Measurements from ENCODE around the gene IL16.

Gene IL16

GRCh38 chr15:81258455-81258854 is 61.8 kb downstream of the IL16 start:
- Histone ChIP-seq H3K4me3 (ENCODE audit: low read length) (no peak overlapping the region), H3K4me1 (ENCODE audit: control insufficient read depth, insufficient read depth, low read length) (peaks cover 21% of the 10 kb centered on the region), H3K9ac (ENCODE audit: low read length) (no peak overlapping the region), H3K36me3 (ENCODE audit: control insufficient read depth, insufficient read depth, low read length, severe bottlenecking) (no peaks in the 10 kb centered on the region), H3K9me3 (ENCODE audit: control insufficient read depth, low read length) (no peaks in the 10 kb centered on the region), H3K27me3 (replicated peaks; ENCODE audit: control insufficient read depth, insufficient read depth, low read length) (no peaks in the 10 kb centered on the region)
- no peak for DNase-seq (ENCODE audit: low read depth)

DNA sequence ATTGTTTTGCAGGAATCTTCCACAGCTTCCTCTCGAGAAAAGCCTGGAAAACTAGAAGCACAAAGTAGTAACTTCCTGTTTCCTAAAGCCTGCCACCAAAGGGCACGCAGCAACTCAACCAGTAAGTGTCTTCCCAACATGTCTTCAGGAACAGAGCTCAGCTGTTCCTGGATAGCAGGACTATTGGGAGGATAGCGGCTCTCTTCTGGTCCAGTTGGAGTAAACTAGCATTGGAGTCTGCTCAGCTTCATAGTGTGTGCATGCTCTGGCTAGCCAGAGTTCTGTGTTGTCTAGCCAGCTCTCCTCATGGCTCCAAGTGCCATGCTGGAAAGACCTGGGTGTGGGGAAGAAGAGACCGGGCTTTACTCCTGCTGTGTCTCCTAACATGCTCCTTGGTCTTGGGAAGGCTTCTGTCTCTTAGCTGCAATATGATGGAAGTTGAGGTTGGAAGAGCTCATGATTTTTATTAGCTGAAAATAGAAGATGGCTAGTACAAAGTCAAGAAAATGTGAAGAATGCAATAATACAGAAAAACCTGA is 63.1 kb downstream of the IL16 start:
- H3K27me3 ChIP-seq (replicated peaks; ENCODE audit: control insufficient read depth, insufficient read depth, low read length) = no peaks in the 10 kb centered on the region
- H3K36me3 ChIP-seq (ENCODE audit: control insufficient read depth, insufficient read depth, low read length, severe bottlenecking) = no peaks in the 10 kb centered on the region
- H3K9ac ChIP-seq (ENCODE audit: low read length) = no peak overlapping the region
- no peak for DNase-seq (ENCODE audit: low read depth)
- no peak overlapping the region for H3K4me3 ChIP-seq (ENCODE audit: low read length)
- no peaks in the 10 kb centered on the region for H3K9me3 ChIP-seq (ENCODE audit: control insufficient read depth, low read length)
- H3K4me1 ChIP-seq (ENCODE audit: control insufficient read depth, insufficient read depth, low read length) = peaks cover 15% of the 10 kb centered on the region

DNA sequence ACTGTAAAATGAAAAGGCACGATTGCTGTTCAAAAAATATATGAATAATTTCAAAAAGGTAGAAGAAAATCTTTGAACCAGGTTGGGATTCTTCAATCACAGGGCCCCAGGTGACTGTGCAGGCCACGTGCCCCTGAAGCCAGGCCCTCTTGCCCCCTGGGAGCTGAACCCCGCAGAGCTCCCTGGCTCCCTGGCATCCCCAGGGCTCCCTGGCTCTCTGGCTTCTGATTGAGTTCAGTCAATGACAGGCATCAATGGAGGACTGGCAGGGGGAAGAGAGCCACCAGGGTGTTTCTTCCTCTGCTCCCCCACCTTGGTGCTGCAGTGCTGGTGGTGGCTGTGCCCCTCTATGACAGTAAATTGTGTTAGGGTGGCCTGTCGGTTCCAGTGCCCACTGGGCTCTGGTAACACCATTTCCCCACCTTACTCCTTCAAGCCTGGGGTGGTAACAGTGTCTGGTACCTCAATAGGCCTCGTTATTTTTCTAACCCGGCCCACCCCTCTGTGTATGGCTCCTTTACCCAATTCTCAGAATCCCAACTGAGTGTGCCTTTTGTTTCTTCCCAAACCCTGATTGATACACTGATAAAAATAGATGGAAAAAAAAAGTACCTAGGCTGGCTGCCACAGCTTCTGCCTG is 64.6 kb downstream of the IL16 start:
- no peaks in the 10 kb centered on the region for H3K36me3 ChIP-seq (ENCODE audit: control insufficient read depth, insufficient read depth, low read length, severe bottlenecking)
- H3K4me1 ChIP-seq (ENCODE audit: control insufficient read depth, insufficient read depth, low read length) = peaks cover 19% of the 10 kb centered on the region
- no peak overlapping the region for H3K4me3 ChIP-seq (ENCODE audit: low read length)
- no peak overlapping the region for H3K9ac ChIP-seq (ENCODE audit: low read length)
- no peaks in the 10 kb centered on the region for H3K27me3 ChIP-seq (replicated peaks; ENCODE audit: control insufficient read depth, insufficient read depth, low read length)
- no peaks in the 10 kb centered on the region for H3K9me3 ChIP-seq (ENCODE audit: control insufficient read depth, low read length)
- no peak for DNase-seq (ENCODE audit: low read depth)

- H3K27me3 ChIP-seq (replicated peaks; ENCODE audit: control insufficient read depth, insufficient read depth, low read length) = no peaks in the 10 kb centered on the region
- H3K9ac ChIP-seq (ENCODE audit: low read length) = no peak overlapping the region
- no peaks in the 10 kb centered on the region for H3K9me3 ChIP-seq (ENCODE audit: control insufficient read depth, low read length)
- DNase-seq (ENCODE audit: low read depth) = no peak
- no peak overlapping the region for H3K4me3 ChIP-seq (ENCODE audit: low read length)
- H3K4me1 ChIP-seq (ENCODE audit: control insufficient read depth, insufficient read depth, low read length) = peaks cover 12% of the 10 kb centered on the region
- peaks cover 6% of the 10 kb centered on the region for H3K36me3 ChIP-seq (ENCODE audit: control insufficient read depth, insufficient read depth, low read length, severe bottlenecking)
These were observed 66.8 kb downstream of the IL16 start for GRCh38 chr15:81263477-81263876.

- peak; percentile 51 for DNase-seq (ENCODE audit: low read depth)
These were observed 67.6 kb downstream of the IL16 start for GRCh38 chr15:81264072-81264857.

DNA sequence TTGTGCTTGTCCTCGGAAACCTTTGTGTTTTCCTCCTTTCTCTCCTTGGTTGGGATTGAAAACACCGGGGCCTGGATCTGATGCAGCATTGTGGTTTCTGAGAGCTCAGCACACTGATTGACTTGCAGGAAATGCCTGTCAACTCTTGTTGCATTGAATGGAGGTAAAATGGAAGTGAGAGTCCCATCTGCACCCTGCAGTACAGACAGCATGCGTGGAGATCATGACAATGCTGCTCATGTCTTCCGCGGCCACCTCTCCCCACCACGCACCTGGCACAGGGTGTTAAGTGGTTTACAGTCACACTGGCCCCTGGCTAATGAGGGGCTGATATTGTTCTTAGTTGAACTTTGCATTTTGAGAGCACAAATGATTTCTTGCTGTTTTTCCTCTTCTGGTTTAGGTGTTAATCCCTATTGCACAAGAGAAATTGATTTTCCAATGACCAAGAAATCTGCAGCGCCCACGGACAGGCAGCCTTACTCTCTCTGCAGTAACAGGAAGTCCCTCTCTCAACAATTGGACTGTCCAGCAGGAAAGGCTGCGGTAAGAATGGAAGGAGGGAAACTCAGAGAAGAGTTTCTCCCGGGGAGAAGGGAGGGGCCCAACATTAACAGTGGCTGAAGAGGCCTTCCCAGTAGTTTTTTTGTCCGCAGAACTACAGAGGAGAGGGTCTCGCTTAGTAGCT is 68.7 kb downstream of the IL16 start:
- DNase-seq (ENCODE audit: low read depth) = peak; percentile 13
- Histone ChIP-seq H3K27me3 (replicated peaks; ENCODE audit: control insufficient read depth, insufficient read depth, low read length) (no peaks in the 10 kb centered on the region), H3K36me3 (ENCODE audit: control insufficient read depth, insufficient read depth, low read length, severe bottlenecking) (peaks cover 15% of the 10 kb centered on the region), H3K4me1 (ENCODE audit: control insufficient read depth, insufficient read depth, low read length) (peaks cover 12% of the 10 kb centered on the region), H3K4me3 (ENCODE audit: low read length) (no peak overlapping the region), H3K9ac (ENCODE audit: low read length) (peak overlapping the region; percentile 26), H3K9me3 (ENCODE audit: control insufficient read depth, low read length) (no peaks in the 10 kb centered on the region)

More at GRCh38 chr15:81264072-81264857, 67.6 kb downstream of the IL16 start:
- no peak overlapping the region for H3K9ac ChIP-seq (ENCODE audit: low read length)
- peaks cover 6% of the 10 kb centered on the region for H3K36me3 ChIP-seq (ENCODE audit: control insufficient read depth, insufficient read depth, low read length, severe bottlenecking)
- H3K27me3 ChIP-seq (replicated peaks; ENCODE audit: control insufficient read depth, insufficient read depth, low read length) = no peaks in the 10 kb centered on the region
- H3K9me3 ChIP-seq (ENCODE audit: control insufficient read depth, low read length) = no peaks in the 10 kb centered on the region
- H3K4me3 ChIP-seq (ENCODE audit: low read length) = no peak overlapping the region
- H3K4me1 ChIP-seq (ENCODE audit: control insufficient read depth, insufficient read depth, low read length) = peaks cover 12% of the 10 kb centered on the region

GRCh38 chr15:81265944-81266775 is 69.5 kb downstream of the IL16 start:
- Histone ChIP-seq H3K9ac (ENCODE audit: low read length) (peak overlapping the region; percentile 51), H3K9me3 (ENCODE audit: control insufficient read depth, low read length) (no peaks in the 10 kb centered on the region), H3K27me3 (replicated peaks; ENCODE audit: control insufficient read depth, insufficient read depth, low read length) (no peaks in the 10 kb centered on the region), H3K4me1 (ENCODE audit: control insufficient read depth, insufficient read depth, low read length) (peaks cover 12% of the 10 kb centered on the region), H3K36me3 (ENCODE audit: control insufficient read depth, insufficient read depth, low read length, severe bottlenecking) (peaks cover 15% of the 10 kb centered on the region), H3K4me3 (ENCODE audit: low read length) (no peak overlapping the region)
- DNase-seq (ENCODE audit: low read depth) = peak; percentile 94

DNA sequence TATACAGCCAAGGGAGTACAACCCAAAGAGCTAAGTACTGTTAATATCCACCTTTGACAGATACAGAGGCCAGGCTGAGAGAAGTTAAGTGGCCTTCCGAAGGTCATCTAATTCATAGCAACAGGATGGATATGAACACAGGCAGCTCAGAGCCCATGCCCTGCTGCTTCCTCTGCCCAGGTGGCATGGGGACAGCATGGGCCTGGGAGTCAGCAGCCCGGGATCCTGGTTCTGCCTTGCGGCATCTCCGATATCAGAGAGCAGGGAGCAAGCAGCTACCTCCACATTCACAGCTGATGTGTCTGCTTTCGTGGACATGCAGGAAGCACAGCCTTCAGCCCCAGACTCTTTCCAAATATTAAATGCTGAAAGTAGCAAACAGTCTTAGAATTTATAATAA is 71.7 kb downstream of the IL16 start:
- H3K27me3 ChIP-seq (replicated peaks; ENCODE audit: control insufficient read depth, insufficient read depth, low read length) = no peaks in the 10 kb centered on the region
- H3K4me3 ChIP-seq (ENCODE audit: low read length) = no peak overlapping the region
- peaks cover 21% of the 10 kb centered on the region for H3K36me3 ChIP-seq (ENCODE audit: control insufficient read depth, insufficient read depth, low read length, severe bottlenecking)
- peaks cover 12% of the 10 kb centered on the region for H3K4me1 ChIP-seq (ENCODE audit: control insufficient read depth, insufficient read depth, low read length)
- DNase-seq (ENCODE audit: low read depth) = no peak
- H3K9ac ChIP-seq (ENCODE audit: low read length) = no peak overlapping the region
- no peaks in the 10 kb centered on the region for H3K9me3 ChIP-seq (ENCODE audit: control insufficient read depth, low read length)

DNA sequence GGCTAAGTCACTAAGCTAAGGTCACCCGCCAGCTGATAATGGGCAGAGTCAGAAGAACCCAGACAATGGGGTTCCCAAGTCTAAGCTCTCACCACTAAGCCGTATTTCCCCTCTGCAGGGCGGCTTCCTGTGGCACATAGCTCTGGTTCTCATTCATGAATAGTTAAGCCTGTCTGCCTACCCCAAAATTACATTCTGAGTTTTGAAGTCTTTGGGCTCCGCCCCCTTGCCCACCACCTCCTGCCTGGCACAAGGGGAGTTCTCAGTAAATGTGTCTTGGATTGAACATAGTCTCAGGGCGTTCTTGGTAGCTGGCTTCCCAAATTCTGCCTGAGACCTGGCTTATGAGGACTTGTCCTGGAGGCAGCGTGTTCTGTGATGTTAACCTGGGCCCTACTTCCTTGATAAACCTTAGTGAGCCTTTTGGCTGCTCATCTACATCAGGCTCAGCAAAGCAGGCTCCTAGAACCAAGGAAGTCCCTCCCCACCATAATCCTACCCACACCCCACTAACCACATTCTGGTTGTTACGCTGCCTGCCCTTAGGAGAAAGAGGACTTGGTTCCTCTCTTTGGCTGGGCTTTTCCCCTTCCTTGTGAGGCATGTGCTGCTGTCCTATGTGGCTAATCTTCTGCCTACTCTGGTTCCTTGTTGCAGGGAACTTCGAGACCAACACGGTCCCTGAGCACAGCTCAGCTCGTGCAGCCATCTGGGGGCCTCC is 72.4 kb downstream of the IL16 start:
- H3K4me3 ChIP-seq (ENCODE audit: low read length) = no peak overlapping the region
- H3K4me1 ChIP-seq (ENCODE audit: control insufficient read depth, insufficient read depth, low read length) = peaks cover 12% of the 10 kb centered on the region
- no peaks in the 10 kb centered on the region for H3K27me3 ChIP-seq (replicated peaks; ENCODE audit: control insufficient read depth, insufficient read depth, low read length)
- H3K36me3 ChIP-seq (ENCODE audit: control insufficient read depth, insufficient read depth, low read length, severe bottlenecking) = peaks cover 22% of the 10 kb centered on the region
- no peak overlapping the region for H3K9ac ChIP-seq (ENCODE audit: low read length)
- DNase-seq (ENCODE audit: low read depth) = no peak
- no peaks in the 10 kb centered on the region for H3K9me3 ChIP-seq (ENCODE audit: control insufficient read depth, low read length)

DNA sequence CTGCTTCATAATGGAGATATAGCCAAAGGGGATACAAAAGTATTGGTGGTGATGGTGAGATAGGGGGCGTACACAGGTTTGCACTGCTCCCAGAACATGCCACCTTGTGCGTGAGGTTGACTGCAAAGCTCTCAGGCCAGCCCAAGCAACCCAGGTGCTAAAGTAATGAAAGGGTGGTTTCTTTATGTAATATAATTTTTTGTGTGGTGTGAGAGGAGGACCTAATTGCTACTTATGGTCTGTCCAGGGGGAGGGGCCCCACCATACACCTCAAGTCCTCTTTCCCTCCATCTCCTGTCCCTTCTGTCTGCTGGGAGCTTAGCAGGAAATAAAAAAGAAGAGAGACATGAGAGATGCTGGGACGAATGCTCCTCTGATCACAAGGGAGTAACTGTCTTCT is 73.5 kb downstream of the IL16 start:
- no peak overlapping the region for H3K4me3 ChIP-seq (ENCODE audit: low read length)

More for the DNA sequence above, 73.5 kb downstream of the IL16 start:
- no peak overlapping the region for H3K9ac ChIP-seq (ENCODE audit: low read length)
- H3K9me3 ChIP-seq (ENCODE audit: control insufficient read depth, low read length) = no peaks in the 10 kb centered on the region
- H3K27me3 ChIP-seq (replicated peaks; ENCODE audit: control insufficient read depth, insufficient read depth, low read length) = no peaks in the 10 kb centered on the region
- H3K36me3 ChIP-seq (ENCODE audit: control insufficient read depth, insufficient read depth, low read length, severe bottlenecking) = peaks cover 22% of the 10 kb centered on the region
- no peak for DNase-seq (ENCODE audit: low read depth)
- peaks cover 12% of the 10 kb centered on the region for H3K4me1 ChIP-seq (ENCODE audit: control insufficient read depth, insufficient read depth, low read length)
